GM19397 (cell line): ENCODE measurements around the gene MARK1.
A peak's percentile ranks its signal among the peaks of the same experiment; 100 is the strongest.

ENCODE experiments used
- ATAC-seq: cut with Tn5 transposase; IDR thresholded peaks from one replicate; pipeline ENCODE4 v1.9.1; 2021; ENCODE audit warnings: mild to moderate bottlenecking, moderate library complexity; ENCODE audit not compliant: unreplicated experiment

MARK1 gene

DNA sequence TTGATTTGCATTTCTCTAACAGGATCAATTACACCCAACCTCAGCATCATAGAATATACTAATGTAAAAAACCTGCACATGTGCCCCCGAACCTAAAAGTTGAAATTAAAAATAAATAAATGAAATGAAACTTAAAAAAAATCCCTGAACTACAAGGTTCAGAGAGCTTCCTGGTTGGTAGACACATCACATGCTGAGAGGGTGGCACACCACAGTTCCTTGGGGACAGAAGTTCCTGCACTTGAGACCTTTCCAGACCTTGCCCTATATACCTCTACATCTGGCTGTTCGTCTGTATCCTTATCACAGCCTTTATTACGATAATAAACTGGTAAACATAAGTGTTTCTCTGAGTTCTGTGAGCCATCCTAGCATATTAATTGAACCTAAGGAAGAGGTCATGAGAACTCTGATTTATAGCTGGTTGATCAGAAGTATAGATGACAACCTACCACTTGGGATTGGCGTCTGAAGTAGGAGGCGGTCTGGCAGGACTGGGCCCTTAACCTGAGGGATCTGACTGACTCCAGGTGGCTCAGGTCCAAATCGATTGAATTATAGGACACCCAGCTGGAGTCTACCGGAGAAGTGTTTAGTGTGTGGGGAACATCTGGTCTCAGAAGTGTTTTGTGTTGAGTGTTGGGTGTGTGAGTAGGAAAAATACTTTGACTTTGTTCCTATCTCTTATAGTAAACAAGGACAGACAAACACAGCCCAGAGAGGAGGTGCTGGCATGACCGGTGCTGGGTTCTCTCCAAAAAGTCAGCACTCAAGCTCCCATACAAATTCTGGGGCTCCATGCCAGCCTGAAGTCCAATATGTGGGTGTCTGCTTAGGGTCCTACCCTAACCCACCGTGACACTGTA is 181.2 kb downstream of the MARK1 start:
- no peak for ATAC-seq

GRCh38 chr1:220710333-220710732 is 182.4 kb downstream of the MARK1 start:
- ATAC-seq = no peak

DNA sequence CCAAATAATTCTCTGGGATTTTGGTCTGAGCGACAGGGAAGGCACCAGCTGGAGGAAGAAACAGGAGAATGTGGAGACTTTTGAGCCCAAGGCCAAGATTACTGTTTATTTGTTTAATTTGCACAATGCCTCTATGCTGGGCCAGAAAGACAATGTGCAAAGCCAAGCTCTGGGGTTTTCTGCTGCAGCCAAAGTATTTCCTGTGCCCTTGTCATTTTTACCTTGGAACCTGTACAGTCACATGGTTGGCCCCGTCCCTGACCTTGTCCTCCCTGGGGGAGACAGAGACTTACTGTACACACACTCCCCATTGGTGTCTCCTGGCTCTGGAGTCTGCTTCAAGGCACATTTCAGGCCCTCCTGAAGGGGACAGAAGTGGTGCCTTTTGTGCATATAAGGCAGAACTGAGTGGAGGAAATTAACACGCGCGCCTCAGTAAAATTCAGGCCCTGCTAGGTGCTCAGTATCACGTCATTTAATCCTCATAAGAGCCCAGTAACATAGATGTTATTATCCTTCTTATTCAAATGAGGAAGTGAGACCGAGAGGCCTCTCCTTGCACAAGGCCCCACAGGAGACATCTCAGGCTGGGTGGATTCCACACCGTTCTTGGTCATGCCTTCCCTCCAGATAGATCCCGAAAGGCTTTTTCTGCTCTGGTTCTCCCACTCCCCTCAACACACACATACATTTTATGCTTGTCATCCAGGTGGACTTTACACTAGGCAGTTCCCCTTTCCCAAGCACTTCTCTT is 183.3 kb downstream of the MARK1 start:
- ATAC-seq = peak; percentile 69
